Suprapubic skin (tissue), 4 donors: ENCODE data around the gene IKZF1.

Experiments used
- CTCF ChIP-seq, 2 donors: fragments of 200-600 bp in 1 of 2; fragments of 450-650 bp in 1 of 2; sonication (generic) in 1 of 2; IDR thresholded peaks; one replicate each; pipeline ENCODE4 v1.5.1; 2016 to 2019; ENCODE audit warnings: antibody characterized with exemption in 2 of 2, mild to moderate bottlenecking in 1 of 2, moderate library complexity in 1 of 2
- EP300 ChIP-seq: sonication (generic); formaldehyde crosslinking; IDR thresholded peaks from one replicate; pipeline ENCODE4 v1.6.1; 2017; ENCODE audit warnings: antibody characterized with exemption
- POLR2A ChIP-seq, 2 donors: fragments of 450-650 bp; IDR thresholded peaks; one replicate each; pipeline ENCODE4 v1.6.1; 2017; ENCODE audit warnings: antibody characterized with exemption in 2 of 2, mild to moderate bottlenecking in 2 of 2, moderate library complexity in 2 of 2
- POLR2AphosphoS5 ChIP-seq, 3 donors: sonication (generic); formaldehyde crosslinking; IDR thresholded peaks; one replicate each; pipeline ENCODE4 v1.6.1; 2017; ENCODE audit warnings: antibody characterized with exemption in 3 of 3

GRCh38 chr7:50292165-50292757 lies 12.3 kb upstream of the IKZF1 start:
- TF ChIP-seq CTCF (IDR thresholded peaks at IDR 0.05) = no peak
- no peak for TF ChIP-seq EP300
- no peak for TF ChIP-seq POLR2A (IDR thresholded peaks at IDR 0.05)
- no peak for TF ChIP-seq POLR2AphosphoS5 (IDR thresholded peaks at IDR 0.05)
